NOMO-1 (cell line): ENCODE results near the gene PLEKHA7.
A peak's percentile ranks its signal among the peaks of the same experiment; 100 is the strongest.

ENCODE experiments used
- DNase-seq, 2 experiments: peaks; one replicate each; lab custom pipeline; 2025; ENCODE audit not compliant: unreplicated experiment in 2 of 2; lab: John Stamatoyannopoulos, UW

The PLEKHA7 gene

GRCh38 chr11:16759857-16760508 is 254.2 kb downstream of the PLEKHA7 start:
- no peak for DNase-seq

- DNase-seq: no peak
Observed at GRCh38 chr11:16758382-16759024, 255.7 kb downstream of the PLEKHA7 start.

DNA sequence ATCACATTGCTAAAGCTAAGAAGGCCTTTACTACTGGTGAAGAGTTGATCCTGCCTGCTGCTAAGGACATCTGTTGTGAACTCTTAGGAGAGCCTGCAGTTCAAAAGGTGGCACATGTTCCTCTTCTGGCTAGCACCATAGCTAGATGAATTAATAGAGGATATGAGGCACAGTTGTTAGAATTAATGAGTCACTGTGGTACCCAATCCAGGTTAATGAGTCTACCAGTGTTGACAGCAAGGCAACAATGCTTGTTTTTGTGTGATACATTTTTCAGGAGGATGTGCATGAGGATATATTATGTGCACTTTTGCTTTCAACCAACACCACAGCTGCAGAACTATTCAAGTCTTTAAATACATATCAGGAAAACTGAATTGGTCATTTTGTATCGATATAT is 263.8 kb downstream of the PLEKHA7 start:
- DNase-seq: no peak

GRCh38 chr11:16749666-16750065 is 264.5 kb downstream of the PLEKHA7 start:
- DNase-seq: no peak

GRCh38 chr11:16749092-16749491 is 265.1 kb downstream of the PLEKHA7 start:
- no peak for DNase-seq

DNA sequence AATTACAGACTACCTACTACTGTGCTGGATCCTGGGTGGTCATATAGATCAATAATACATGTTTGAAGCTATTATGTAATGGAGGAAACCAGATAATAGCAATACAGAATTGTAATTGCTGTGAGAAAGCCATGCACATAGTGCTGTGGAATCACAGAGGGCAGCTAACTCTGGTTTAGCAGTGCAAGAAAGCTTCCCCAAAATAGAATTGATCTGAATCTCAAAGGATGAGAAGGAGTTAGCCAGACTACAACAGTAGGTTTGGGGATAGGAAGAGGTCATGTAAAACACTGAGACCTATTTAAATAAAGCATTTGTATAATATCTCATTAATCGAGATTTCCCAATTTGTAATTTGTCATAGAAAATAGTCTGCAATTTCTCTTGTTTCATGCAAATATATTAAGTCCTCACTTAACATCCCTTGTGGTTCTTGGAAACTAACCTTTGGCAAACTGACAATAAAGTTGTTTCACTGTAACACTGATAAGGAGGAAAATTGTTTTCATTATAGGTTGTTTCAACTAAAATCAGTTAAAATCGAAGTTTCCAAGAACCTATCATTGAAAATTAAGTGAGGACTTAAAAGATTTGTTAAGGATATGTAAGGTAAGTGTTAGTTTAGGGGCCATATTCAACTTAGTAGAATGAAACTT is 268.1 kb downstream of the PLEKHA7 start:
- no peak for DNase-seq

GRCh38 chr11:16744128-16744725 is 270.0 kb downstream of the PLEKHA7 start:
- no peak for DNase-seq

- DNase-seq: no peak
Observed at GRCh38 chr11:16743478-16743877, 270.7 kb downstream of the PLEKHA7 start.

- no peak for DNase-seq
Observed at GRCh38 chr11:16741473-16741872, 272.7 kb downstream of the PLEKHA7 start.

DNA sequence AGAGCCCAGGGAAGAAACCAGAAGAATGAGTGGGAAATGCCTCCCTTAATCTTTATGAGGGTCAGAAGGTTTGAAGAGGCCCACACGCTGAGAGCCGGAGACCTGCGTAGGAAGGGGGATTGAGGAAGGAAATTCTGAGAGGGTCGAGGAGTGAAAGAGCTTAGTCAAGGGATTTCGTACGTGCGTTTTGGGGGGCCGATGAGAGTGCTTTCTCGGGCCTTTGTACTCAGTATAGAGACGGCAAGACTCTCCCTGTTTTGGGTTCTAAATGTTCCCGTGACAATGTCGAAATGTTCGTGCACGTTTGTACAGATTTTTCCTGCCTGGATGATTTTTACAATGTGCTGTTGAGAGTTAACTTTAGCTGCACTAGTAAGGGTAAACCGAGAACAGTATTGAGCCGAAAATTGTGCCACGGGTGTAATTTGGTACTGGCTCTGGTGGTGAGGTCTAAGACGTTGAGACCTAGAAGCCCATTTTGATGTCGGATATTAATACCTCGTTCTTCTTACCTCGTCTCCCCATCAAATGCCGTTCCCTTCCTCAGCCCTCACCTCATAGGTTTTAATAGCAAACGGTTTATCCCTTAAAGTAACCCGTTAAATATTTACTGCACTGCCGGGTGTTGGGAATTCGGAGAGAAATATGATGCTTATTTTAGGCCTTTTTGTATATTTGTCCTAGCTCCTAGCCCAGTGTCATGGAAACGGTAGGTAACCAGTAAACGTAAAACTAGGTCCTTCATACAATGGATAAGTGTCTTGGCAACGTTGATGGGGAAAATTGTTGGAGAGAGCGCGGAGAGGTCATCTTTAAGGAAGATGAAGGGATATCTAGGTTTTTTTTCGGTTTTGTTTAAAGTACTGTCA is 275.0 kb downstream of the PLEKHA7 start:
- DNase-seq: peak in 1 of 2 experiments; percentile 67

DNA sequence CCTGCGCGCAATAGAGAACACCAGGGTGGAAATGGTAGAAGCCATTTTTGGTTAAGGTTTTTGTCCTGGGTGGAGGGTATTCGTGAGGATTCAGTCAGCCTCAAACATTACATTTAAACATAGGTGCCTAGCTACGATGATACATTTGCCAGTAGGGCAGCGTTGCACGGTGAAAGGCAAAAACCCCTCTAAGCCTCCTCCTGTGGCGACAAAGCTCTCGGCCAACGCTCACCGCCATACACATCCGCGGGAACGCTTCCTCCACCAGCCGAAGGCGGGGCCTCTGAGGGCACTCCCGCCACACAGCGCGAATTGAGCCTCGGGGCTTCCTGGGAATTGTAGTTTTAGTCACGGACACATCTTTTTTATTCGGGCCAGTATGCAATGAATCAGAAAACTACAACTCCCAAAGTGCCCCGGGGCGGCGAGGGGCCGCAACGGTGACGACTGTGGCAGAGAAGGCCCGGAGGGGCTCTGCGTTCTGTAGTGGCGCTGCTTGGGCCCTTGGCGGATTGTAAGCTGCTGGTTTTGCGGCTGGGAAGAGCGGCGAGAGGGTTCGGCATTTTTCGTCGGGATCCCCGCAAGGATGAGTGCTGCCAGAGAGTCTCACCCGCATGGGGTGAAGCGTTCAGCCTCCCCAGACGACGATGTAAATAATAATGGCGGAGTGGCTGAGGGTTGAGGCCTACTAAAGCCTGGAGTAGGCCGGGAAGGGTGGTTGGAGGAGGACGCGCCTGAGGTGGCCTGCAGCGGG is 275.8 kb downstream of the PLEKHA7 start, which contains the start of gene C11orf58:
C11orf58 (plus strand) TSS at position 455 of the 754 bp plus-strand sequence; CDS start at position 587, 132 bp downstream.
- DNase-seq: peak; percentile 97 to 98

GRCh38 chr11:16737818-16738192 is 276.4 kb downstream of the PLEKHA7 start:
- no peak for DNase-seq
